Loucy (cell line): ENCODE measurements around the gene PCYT1A.

Experiments
- H2AFZ ChIP-seq: fragments of 200-600 bp; sonication (generic); 2 replicates; pipeline ENCODE4 v1.6.0; 2016; ENCODE audit warnings: antibody characterized with exemption, mild to moderate bottlenecking, low read length, moderate library complexity
- H3F3A ChIP-seq: fragments of 200-600 bp; 2 replicates; pipeline ENCODE4 v1.6.0; 2016; ENCODE audit warnings: antibody characterized with exemption, low read depth, mild to moderate bottlenecking
- H3K27me3 ChIP-seq: fragments of 200-600 bp; sonication (generic); 2 replicates; pipeline ENCODE4 v1.6.1; 2014; ENCODE audit warnings: low read length, mild to moderate bottlenecking; ENCODE audit not compliant: insufficient read depth, poor library complexity, severe bottlenecking
- H3K36me3 ChIP-seq: fragments of 200-600 bp; sonication (generic); 2 replicates; pipeline ENCODE4 v1.6.1; 2016; ENCODE audit warnings: low read length; ENCODE audit not compliant: insufficient read depth
- H3K4me1 ChIP-seq: fragments of 200-600 bp; sonication (generic); 2 replicates; pipeline ENCODE4 v1.5.1; 2014; ENCODE audit warnings: low read length, mild to moderate bottlenecking; ENCODE audit not compliant: insufficient read depth, poor library complexity, severe bottlenecking
- H3K4me2 ChIP-seq: fragments of 200-600 bp; sonication (generic); 2 replicates; pipeline ENCODE4 v1.6.0; 2014; ENCODE audit warnings: antibody characterized with exemption, low read length, low read depth, mild to moderate bottlenecking; ENCODE audit not compliant: poor library complexity, severe bottlenecking
- H3K4me3 ChIP-seq: fragments of 200-600 bp; sonication (generic); 2 replicates; pipeline ENCODE4 v1.5.1; 2014; ENCODE audit warnings: low read length, mild to moderate bottlenecking, mixed read lengths; ENCODE audit not compliant: poor library complexity, severe bottlenecking
- H3K79me2 ChIP-seq: fragments of 200-600 bp; sonication (generic); 2 replicates; pipeline ENCODE4 v1.6.1; 2014; ENCODE audit warnings: low read length; ENCODE audit not compliant: insufficient read depth
- H3K9ac ChIP-seq: fragments of 200-600 bp; sonication (generic); 2 replicates; pipeline ENCODE4 v1.6.0; 2014; ENCODE audit warnings: mild to moderate bottlenecking, low read depth, low read length, moderate library complexity; ENCODE audit not compliant: poor library complexity, severe bottlenecking
- H3K9me2 ChIP-seq: fragments of 200-600 bp; sonication (generic); replicated peaks from 2 replicates; pipeline ENCODE4 v1.6.1; 2016; ENCODE audit warnings: low read depth, low read length, mixed read lengths
- H3K9me3 ChIP-seq: fragments of 200-600 bp; sonication (generic); 2 replicates; pipeline ENCODE4 v1.6.1; 2014; ENCODE audit warnings: mild to moderate bottlenecking, antibody characterized with exemption, low read length, low read depth; ENCODE audit not compliant: insufficient read depth
- H4K20me1 ChIP-seq: fragments of 200-600 bp; sonication (generic); 2 replicates; pipeline ENCODE4 v1.6.0; 2014; ENCODE audit warnings: antibody characterized with exemption, low read length, mild to moderate bottlenecking; ENCODE audit not compliant: insufficient read depth, poor library complexity, severe bottlenecking
- CTCF ChIP-seq: fragments of 200-600 bp; sonication (generic); conservative IDR thresholded peaks from 2 replicates; pipeline ENCODE4 v1.5.1; 2014; ENCODE audit warnings: mild to moderate bottlenecking, antibody characterized with exemption, low read length
- EZH2phosphoT487 ChIP-seq: fragments of 200-600 bp; IDR thresholded peaks from 2 replicates; pipeline ENCODE4 v1.6.1; 2018; ENCODE audit warnings: antibody characterized with exemption, mild to moderate bottlenecking, moderate library complexity, borderline replicate concordance

Gene PCYT1A

GRCh38 chr3:196280689-196281440 is 6.7 kb downstream of the PCYT1A start:
- peaks cover under 1% of the 10 kb centered on the region for H4K20me1 ChIP-seq

GRCh38 chr3:196275126-196275525 is 12.4 kb downstream of the PCYT1A start:
- Histone ChIP-seq H3K4me3 (no peak overlapping the region), H3K79me2 (peaks cover 21% of the 10 kb centered on the region), H3K9ac (no peak overlapping the region), H3K9me3 (no peaks in the 10 kb centered on the region), H3K4me1 (peaks cover 10% of the 10 kb centered on the region), H3K9me2 (no peaks in the 10 kb centered on the region), H3K36me3 (peaks cover 12% of the 10 kb centered on the region; the same call in 1 of the 2 replicates), H2AFZ (no peak overlapping the region), H3F3A (no peaks in the 10 kb centered on the region), H4K20me1 (no peaks in the 10 kb centered on the region), H3K27me3 (no peaks in the 10 kb centered on the region), H3K4me2 (no peak overlapping the region)
- TF ChIP-seq CTCF (no peak), EZH2phosphoT487 (no peak)

More at GRCh38 chr3:196280689-196281440, 6.7 kb downstream of the PCYT1A start:
- Histone ChIP-seq H3K36me3 (no peaks in the 10 kb centered on the region), H3K4me1 (peaks cover 39% of the 10 kb centered on the region), H3K27me3 (no peaks in the 10 kb centered on the region), H3K4me2 (peak overlapping the region; percentile 63), H2AFZ (no peak overlapping the region), H3F3A (no peaks in the 10 kb centered on the region), H3K4me3 (no peak overlapping the region), H3K9ac (peak overlapping the region; percentile 30), H3K79me2 (peaks cover 43% of the 10 kb centered on the region), H3K9me2 (no peaks in the 10 kb centered on the region), H3K9me3 (no peaks in the 10 kb centered on the region)
- TF ChIP-seq CTCF = no peak
- TF ChIP-seq EZH2phosphoT487 = no peak

- Histone ChIP-seq H3K4me3 (no peak overlapping the region), H4K20me1 (no peaks in the 10 kb centered on the region), H3K79me2 (peaks cover 21% of the 10 kb centered on the region), H3K9ac (no peak overlapping the region), H3K9me2 (no peaks in the 10 kb centered on the region), H3K27me3 (no peaks in the 10 kb centered on the region), H3K9me3 (no peaks in the 10 kb centered on the region), H3K36me3 (peaks cover 14% of the 10 kb centered on the region; the same call in 1 of the 2 replicates), H3F3A (no peaks in the 10 kb centered on the region), H2AFZ (no peak overlapping the region), H3K4me1 (peaks cover 8% of the 10 kb centered on the region), H3K4me2 (no peak overlapping the region)
- TF ChIP-seq CTCF (no peak), EZH2phosphoT487 (no peak)
These were observed 12.9 kb downstream of the PCYT1A start for GRCh38 chr3:196274585-196274984.
